IMR-90 (cell line): Measurements from ENCODE around the gene RAB11FIP3. TPM values are rescaled to one million over a fixed set of nuclear protein-coding genes. Genes with fewer than 3 reads are reported as not detected.

Experiments used
- ATAC-seq: fragments of 200-7000 bp; cut with Tn5 transposase; 2 replicates; pipeline ENCODE4 v1.9.1; 2020; ENCODE audit warnings: low read depth, mild to moderate bottlenecking, moderate library complexity
- BruUV-seq: library from RNA; stranded (reverse); fragments of 400-500 nt; replicated peaks from 2 replicates; lab custom pipeline; 2021; lab: Mats Ljungman, UMichigan
- CTCF ChIA-PET: fragments of 300-600 bp; formaldehyde crosslinking; extraction: SDS; loops from one replicate; lab custom pipeline; 2021; ENCODE audit warnings: antibody characterized with exemption; lab: Yijun Ruan, JAX
- POLR2A ChIA-PET: fragments of 300-600 bp; sonication (Branson Sonifier 250); formaldehyde crosslinking; loops from one replicate; lab custom pipeline; 2022; ENCODE audit warnings: antibody characterized with exemption; ENCODE audit not compliant: unreplicated experiment; lab: Charles Lee
- DNase-seq: peaks from one replicate; pipeline ENCODE4 v3.0.0; 2013
- H2AFZ ChIP-seq: replicated peaks from 2 replicates; pipeline ENCODE3; 2013; ENCODE audit warnings: low read length, mild to moderate bottlenecking; ENCODE audit not compliant: poor library complexity
- H2AK5ac ChIP-seq: 2 replicates; pipeline ENCODE4 v1.6.1; 2013; ENCODE audit warnings: low read depth, low read length, inconsistent platforms
- H2AK9ac ChIP-seq: replicated peaks from 2 replicates; pipeline ENCODE3; 2013; ENCODE audit warnings: mild to moderate bottlenecking, low read depth, low read length, moderate library complexity; ENCODE audit not compliant: poor library complexity
- H2BK120ac ChIP-seq: 2 replicates; pipeline ENCODE4 v1.6.1; 2013; ENCODE audit warnings: low read depth, low read length, inconsistent platforms
- H2BK15ac ChIP-seq: 3 replicates; pipeline ENCODE4 v1.6.1; 2013; ENCODE audit warnings: low read depth, low read length, inconsistent platforms
- H2BK20ac ChIP-seq: 2 replicates; pipeline ENCODE4 v1.6.1; 2013; ENCODE audit warnings: low read depth, mild to moderate bottlenecking, inconsistent platforms, low read length, moderate library complexity
- H2BK5ac ChIP-seq: 2 replicates; pipeline ENCODE4 v1.6.1; 2013; ENCODE audit warnings: mild to moderate bottlenecking, low read depth, low read length, inconsistent platforms; ENCODE audit not compliant: poor library complexity, severe bottlenecking
- H3K14ac ChIP-seq: replicated peaks from 2 replicates; pipeline ENCODE4 v1.6.1; 2013; ENCODE audit warnings: low read depth, low read length, inconsistent platforms
- H3K18ac ChIP-seq: 2 replicates; pipeline ENCODE4 v1.6.1; 2013; ENCODE audit warnings: low read depth, low read length, control low read depth
- H3K23ac ChIP-seq: 2 replicates; pipeline ENCODE4 v1.6.1; 2013; ENCODE audit warnings: low read depth, low read length, inconsistent platforms
- H3K27ac ChIP-seq: 2 replicates; pipeline ENCODE4 v1.5.1; 2013; ENCODE audit warnings: mild to moderate bottlenecking, control low read depth, low read length; ENCODE audit not compliant: insufficient read depth
- H3K27me3 ChIP-seq: 2 replicates; pipeline ENCODE4 v1.6.1; 2013; ENCODE audit warnings: low read length; ENCODE audit not compliant: control insufficient read depth, insufficient read depth
- H3K36me3 ChIP-seq: 2 replicates; pipeline ENCODE4 v1.6.1; 2013; ENCODE audit warnings: low read length, mixed read lengths; ENCODE audit not compliant: control insufficient read depth, insufficient read depth
- H3K4ac ChIP-seq: 2 replicates; pipeline ENCODE4 v1.6.1; 2013; ENCODE audit warnings: low read depth, low read length, inconsistent platforms
- H3K4me1 ChIP-seq: 2 replicates; pipeline ENCODE4 v1.6.1; 2013; ENCODE audit warnings: low read length, mixed read lengths; ENCODE audit not compliant: control insufficient read depth, insufficient read depth
- H3K4me2 ChIP-seq: 2 replicates; pipeline ENCODE4 v1.6.1; 2013; ENCODE audit warnings: low read depth, mild to moderate bottlenecking, control low read depth, low read length, moderate library complexity
- H3K4me3 ChIP-seq: 2 replicates; pipeline ENCODE4 v1.5.1; 2013; ENCODE audit warnings: low read depth, mild to moderate bottlenecking, control low read depth, low read length, moderate library complexity; ENCODE audit not compliant: insufficient read depth
- H3K56ac ChIP-seq: 2 replicates; pipeline ENCODE4 v1.6.1; 2013; ENCODE audit warnings: low read length, inconsistent platforms; ENCODE audit not compliant: insufficient read depth; ENCODE audit errors: extremely low read depth
- H3K79me1 ChIP-seq, 2 experiments: 2 replicates each; pipeline ENCODE4 v1.6.1; 2013; ENCODE audit warnings: low read length in 2 of 2, inconsistent platforms in 1 of 2, low read depth in 1 of 2
- H3K9ac ChIP-seq: 2 replicates; pipeline ENCODE4 v1.6.1; 2013; ENCODE audit warnings: low read depth, low read length, control low read depth
- H3K9me1 ChIP-seq: 2 replicates; pipeline ENCODE4 v1.6.1; 2013; ENCODE audit warnings: low read length, inconsistent platforms; ENCODE audit not compliant: insufficient read depth
- H3K9me3 ChIP-seq: 2 replicates; pipeline ENCODE4 v1.6.1; 2013; ENCODE audit warnings: low read length; ENCODE audit not compliant: control insufficient read depth, insufficient read depth
- H4K20me1 ChIP-seq: 2 replicates; pipeline ENCODE4 v1.6.1; 2013; ENCODE audit warnings: low read length, inconsistent platforms; ENCODE audit not compliant: insufficient read depth
- H4K5ac ChIP-seq: 2 replicates; pipeline ENCODE4 v1.6.1; 2013; ENCODE audit warnings: mild to moderate bottlenecking, low read depth, low read length, control low read depth
- H4K8ac ChIP-seq, 2 experiments: 2 replicates each; pipeline ENCODE4 v1.6.1; 2013; ENCODE audit warnings: low read depth in 2 of 2, low read length in 2 of 2, control low read depth in 1 of 2, inconsistent platforms in 1 of 2
- H4K91ac ChIP-seq: 2 replicates; pipeline ENCODE4 v1.6.1; 2013; ENCODE audit warnings: low read depth, low read length, inconsistent platforms; ENCODE audit not compliant: insufficient read depth
- BHLHE40 ChIP-seq: fragments of 150-350 bp; IDR thresholded peaks from 2 replicates; pipeline ENCODE4 v1.6.1; 2016; ENCODE audit warnings: mild to moderate bottlenecking, low read depth, low read length
- RCOR1 ChIP-seq: IDR thresholded peaks from 2 replicates; pipeline ENCODE4 v1.6.1; 2012; ENCODE audit warnings: mild to moderate bottlenecking, low read length, improper control_type of control experiment; ENCODE audit not compliant: insufficient replicate concordance
- USF2 ChIP-seq: fragments of 150-350 bp; IDR thresholded peaks from 2 replicates; pipeline ENCODE4 v1.6.1; 2017; ENCODE audit warnings: mild to moderate bottlenecking, antibody characterized with exemption, low read length, low read depth
- WGBS, 2 experiments: methylation state at CpG; one replicate each; pipeline versions ENCODE4 v1.1.5 to v1.1.7; 2013; ENCODE audit warnings: missing lambda C conversion rate in 2 of 2; ENCODE audit not compliant: insufficient read length in 1 of 2; ENCODE audit errors: extremely low coverage in 2 of 2; 5-methylcytosine and 5-hydroxymethylcytosine counted together
- dilution Hi-C: fragments of 300-500 bp; cut with HindIII; formaldehyde crosslinking; loops from one replicate; pipeline ENCODE4 v1.14.3; 2018; ENCODE audit warnings: low sequenced_read_pairs; ENCODE audit not compliant: unreplicated experiment
- in situ Hi-C: fragments of 300-500 bp; cut with MboI; formaldehyde crosslinking; loops from 3 replicates; pipeline ENCODE4 v1.14.3; 2019; ENCODE audit warnings: low sequenced_read_pairs, inconsistent platforms, mixed read lengths
- intact Hi-C: fragments of 100-400 bp; cut with micrococcal nuclease; formaldehyde crosslinking; loops from 2 replicates; pipeline ENCODE4 v1.10.0; 2022
- polyA plus RNA-seq, 3 experiments: library from polyadenylated mRNA; depleted of rRNA; stranded (reverse); fragments of >200 nt; gene quantifications; 2 replicates each; pipeline ENCODE4 v1.2.3, GENCODE V29; 2012; ENCODE audit warnings: low replicate concordance in 1 of 3
- total RNA-seq: library from RNA; depleted of rRNA; stranded (reverse); fragments of >200 nt; gene quantifications from 2 replicates; pipeline ENCODE4 v1.2.3, GENCODE V29; 2012

Gene RAB11FIP3
- total and polyA plus RNA-seq, 2 of the 4 experiments (the other 2 are of a cell fraction) = 7.5 to 22.5 TPM

GRCh38 chr16:456891-457483 lies 31.5 kb downstream of the RAB11FIP3 start:
- no peak overlapping the region for H3K4ac ChIP-seq
- H3K9ac ChIP-seq = no peak overlapping the region
- H4K91ac ChIP-seq = no peak overlapping the region
- dilution Hi-C loops = no loop called here
- no peak overlapping the region for H2AK5ac ChIP-seq
- no peak overlapping the region for H4K5ac ChIP-seq
- no peak overlapping the region for H3K27ac ChIP-seq
- H3K36me3 ChIP-seq = peaks cover 3% of the 10 kb centered on the region
- H3K9me1 ChIP-seq = peaks cover 10% of the 10 kb centered on the region; the same call in 1 of the 2 replicates
- no peak overlapping the region for H2BK120ac ChIP-seq
- POLR2A ChIA-PET = no interaction called here
- no peaks in the 10 kb centered on the region for H3K9me3 ChIP-seq
- no peak overlapping the region for H2AFZ ChIP-seq
- H3K4me1 ChIP-seq = peaks cover 9% of the 10 kb centered on the region
- H2BK20ac ChIP-seq = no peak overlapping the region
- CTCF ChIA-PET = interaction anchor here (0.6 kb wide), 1 partner anchor 10 kb away, joined by 3 read pairs; no protein-coding TSS in a partner anchor
- no peak overlapping the region for H2AK9ac ChIP-seq
- 0 out of 2 replicates have a peak overlapping the region, but pooled peaks have one; percentile 22 for H3K23ac ChIP-seq
- H2BK15ac ChIP-seq = no peak overlapping the region
- intact Hi-C loops = no loop called here
- H3K56ac ChIP-seq = no peak overlapping the region
- BruUV-seq = no TSS peak
- peak; percentile 84 for ATAC-seq
- no peak overlapping the region for H3K18ac ChIP-seq
- no peak overlapping the region for H3K4me3 ChIP-seq
- H3K27me3 ChIP-seq = no peaks in the 10 kb centered on the region
- H4K20me1 ChIP-seq = peaks cover 33% of the 10 kb centered on the region
- H3K4me2 ChIP-seq = peak overlapping the region; percentile 66
- in situ Hi-C loops = no loop called here
- no peak overlapping the region; the same call in 1 of the 2 replicates for H3K14ac ChIP-seq
- H3K79me1 ChIP-seq = peaks cover 20 to 50% of the 10 kb centered on the region in 2 experiments
- DNase-seq = peak; percentile 56
- no peak overlapping the region for H2BK5ac ChIP-seq
- WGBS, 2 experiments = 0% methylated on average over 2 of the region's 11 CpGs; no CpG with 5 or more reads in 1 of the 2 experiments
- TF ChIP-seq RCOR1 (no peak), USF2 (no peak), BHLHE40 (peak; percentile 64)
- H4K8ac ChIP-seq = no peak overlapping the region
